GM18520 (cell line): ENCODE results near the gene TESK2.

Experiments
- ATAC-seq: cut with Tn5 transposase; IDR thresholded peaks from one replicate; pipeline ENCODE4 v1.9.1; 2021; ENCODE audit not compliant: unreplicated experiment

TESK2 gene

DNA sequence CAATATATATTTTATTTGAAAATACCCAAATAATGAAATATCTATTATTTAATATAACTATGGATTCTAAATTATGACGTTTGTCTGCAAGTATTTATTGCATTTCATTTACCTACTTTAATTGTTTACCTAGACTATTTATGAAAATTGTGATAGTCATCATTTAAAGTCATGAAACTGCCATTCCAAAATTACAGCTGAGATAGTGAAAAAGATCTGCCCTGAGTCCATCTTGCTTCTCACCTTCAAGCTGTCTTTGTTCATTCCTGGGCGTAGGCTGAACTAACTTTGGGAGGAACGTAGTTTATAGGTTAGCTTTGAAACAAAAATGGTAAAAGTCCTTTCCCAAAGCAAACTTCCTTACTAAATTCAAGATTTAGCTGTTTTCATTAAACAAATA, 176.7 kb downstream of the TESK2 start:
- ATAC-seq = no peak

DNA sequence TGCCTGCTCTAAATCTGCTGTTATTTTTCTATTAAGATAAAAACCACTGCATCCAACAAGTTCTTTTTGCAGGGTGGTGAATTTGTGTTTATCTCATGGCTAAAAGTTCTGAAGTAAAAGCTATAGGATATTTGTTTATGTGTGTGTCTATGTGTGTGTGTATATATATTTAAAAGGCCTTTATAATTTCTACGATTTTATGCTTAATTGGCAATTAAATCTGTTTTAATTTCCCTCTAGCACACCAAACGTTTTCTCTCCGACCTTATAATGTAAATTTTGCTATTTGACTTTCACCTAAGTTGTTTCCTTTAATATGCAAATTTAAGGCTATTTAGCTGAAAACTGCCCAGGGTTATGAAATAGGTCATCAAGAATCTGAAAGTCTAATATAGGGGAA, 184.1 kb downstream of the TESK2 start:
- ATAC-seq = no peak

DNA sequence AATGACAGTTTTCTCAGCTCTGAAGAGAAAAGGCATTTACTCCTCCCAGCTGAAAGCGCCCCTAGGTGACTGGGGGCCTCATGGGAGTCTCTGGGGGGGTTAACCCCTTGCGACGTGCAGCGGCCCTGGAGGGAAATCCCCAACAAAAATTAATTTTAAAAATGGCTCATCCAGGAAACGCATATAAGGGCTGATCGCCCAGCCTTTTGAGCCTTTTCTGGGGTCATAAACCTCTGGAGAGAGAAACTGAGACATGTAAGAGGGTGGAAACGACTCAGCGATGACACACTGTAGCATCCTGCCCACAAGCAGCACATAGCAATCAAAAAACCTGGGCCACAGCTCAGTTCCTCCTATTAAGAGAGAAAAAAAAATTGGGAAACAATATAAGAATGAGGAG, 184.6 kb downstream of the TESK2 start:
- ATAC-seq = no peak

DNA sequence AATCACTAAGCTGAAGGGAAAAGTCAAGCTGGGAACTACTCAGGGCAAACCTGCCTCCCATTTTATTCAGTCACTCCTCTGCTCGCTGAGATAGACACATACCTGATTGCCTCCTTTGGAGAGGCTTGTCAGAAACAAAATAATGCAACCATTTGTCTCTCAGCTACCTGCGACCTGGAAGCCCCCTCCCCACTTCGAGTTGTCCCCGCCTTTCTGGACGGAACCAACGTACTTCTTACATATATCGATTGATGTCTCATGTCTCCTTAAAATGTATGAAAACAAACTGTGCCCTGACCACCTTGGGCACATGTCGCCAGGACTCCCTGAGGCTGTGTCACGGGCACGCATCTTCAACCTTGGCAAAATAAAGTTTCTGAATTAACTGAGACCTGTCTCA, 185.7 kb downstream of the TESK2 start:
- ATAC-seq = no peak

DNA sequence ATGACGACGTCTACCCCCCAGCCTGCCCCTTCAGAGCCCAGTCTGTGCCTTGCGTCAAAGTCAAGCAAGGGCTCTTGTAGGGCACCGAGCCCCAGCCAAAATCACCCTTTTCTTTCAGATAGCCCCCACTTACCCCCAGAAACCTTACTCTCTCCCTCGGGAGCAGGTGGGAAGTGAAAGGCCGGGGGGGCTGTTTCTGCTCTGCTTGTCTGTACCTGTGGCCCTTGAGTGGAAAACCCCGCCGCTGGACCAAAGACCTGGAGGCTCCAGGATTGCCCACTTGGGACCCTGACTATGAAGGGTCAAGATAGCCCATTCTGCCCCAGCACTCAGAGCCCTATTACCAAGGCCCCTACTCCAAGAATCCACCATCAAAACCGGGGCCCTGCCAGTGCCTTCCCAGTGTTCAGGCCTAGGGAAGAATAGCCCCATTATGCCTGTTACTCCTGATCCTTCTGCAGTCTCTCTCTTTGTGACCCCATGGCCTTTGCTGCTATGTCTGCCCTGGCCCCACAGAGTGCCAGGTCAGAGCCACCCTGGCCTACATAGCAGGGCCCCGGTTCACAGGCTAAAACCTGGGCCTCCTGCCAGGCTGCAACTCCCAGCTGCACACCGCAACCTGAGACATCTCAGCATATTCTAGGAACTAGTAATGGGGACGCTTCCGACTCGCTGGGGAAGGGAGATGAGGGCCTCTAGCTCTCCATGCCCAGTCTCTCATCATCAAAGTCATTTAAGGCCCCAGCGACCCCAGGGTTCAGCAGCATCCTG, 186.5 kb downstream of the TESK2 start:
- ATAC-seq = no peak

DNA sequence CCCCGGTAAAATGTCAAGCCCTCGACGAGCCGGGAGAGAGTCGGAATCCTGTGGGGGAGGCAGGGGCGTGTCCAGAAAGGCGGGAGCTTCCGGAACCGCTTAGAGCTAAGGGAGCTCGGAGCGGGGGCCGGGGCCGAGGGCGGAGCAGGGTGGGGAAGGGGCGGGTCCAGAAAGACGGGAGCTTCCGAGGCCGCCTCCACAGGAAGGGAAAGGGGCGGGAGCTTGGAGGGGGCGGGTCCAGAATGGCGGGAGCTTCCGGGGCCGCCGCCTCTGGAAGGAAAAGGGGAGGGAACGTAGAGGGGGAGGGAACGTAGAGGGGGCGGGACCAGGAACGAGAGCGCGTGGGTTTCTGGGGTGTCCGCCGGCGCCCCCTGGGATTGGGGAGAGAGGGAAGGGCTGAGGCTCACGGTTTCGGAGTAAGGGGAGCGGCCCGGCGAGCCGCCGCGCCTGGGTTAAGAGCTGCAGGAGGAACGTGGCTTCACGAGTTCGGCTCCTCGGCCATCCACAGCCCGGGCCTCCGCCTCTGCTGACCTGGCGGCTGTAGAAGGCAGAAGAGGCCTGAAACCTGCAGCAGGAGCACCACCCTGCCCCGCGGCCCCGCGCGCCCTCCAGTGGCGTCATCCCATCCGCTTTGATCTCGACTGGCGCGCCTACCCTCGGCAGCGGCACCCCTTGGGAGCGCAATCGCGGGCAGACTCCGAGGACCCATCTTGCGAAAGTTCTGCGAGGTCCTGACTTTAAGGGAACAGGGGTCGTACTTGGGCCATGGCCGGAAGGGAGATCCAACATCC, 187.2 kb downstream of the TESK2 start:
- ATAC-seq = peak; percentile 52

DNA sequence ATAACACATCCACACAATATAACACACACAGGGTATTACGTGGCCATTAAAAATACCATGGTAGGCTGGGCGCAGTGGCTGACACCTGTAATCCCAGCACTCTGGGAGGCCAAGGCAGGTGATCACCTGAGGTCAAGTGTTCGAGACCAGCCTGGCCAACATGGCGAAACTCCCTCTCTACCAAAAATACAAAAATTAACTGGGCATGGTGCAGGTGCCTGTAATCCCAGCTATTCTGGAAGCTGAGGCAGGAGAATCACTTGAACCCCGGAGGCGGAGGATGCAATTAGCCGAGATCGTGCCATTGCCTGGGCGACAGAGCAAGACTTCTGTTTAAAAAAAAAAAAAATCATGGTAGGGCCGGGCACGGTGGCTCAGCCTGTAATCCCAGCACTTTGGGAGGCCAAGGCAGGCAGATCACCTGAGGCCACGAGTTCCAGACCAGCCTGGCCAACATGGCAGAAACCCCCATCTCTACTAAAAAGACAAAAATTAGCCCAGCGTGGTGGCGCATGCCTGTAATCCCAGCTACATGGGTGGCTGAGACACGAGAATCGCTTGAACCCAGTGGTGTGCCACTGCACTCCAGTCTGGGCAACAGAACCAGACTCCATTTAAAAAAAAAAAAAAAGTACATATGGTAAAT, 188.3 kb downstream of the TESK2 start:
- ATAC-seq = no peak

DNA sequence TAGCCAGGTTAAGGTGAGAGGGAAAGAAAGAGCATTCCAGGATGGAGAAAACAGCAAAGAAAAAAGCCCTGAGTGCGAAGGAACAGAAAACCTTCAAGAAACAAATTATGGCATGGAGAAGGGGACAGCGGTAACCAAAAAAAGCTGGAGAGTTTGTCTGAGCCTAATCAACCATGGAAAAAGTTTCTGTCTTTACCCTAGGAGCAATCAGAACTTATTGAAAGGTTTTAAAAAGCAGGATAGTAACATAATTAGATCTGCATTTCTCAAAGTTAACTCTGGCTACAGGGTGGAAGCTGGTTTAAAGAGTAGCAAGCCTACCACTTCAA, 190.3 kb downstream of the TESK2 start:
- no peak for ATAC-seq

DNA sequence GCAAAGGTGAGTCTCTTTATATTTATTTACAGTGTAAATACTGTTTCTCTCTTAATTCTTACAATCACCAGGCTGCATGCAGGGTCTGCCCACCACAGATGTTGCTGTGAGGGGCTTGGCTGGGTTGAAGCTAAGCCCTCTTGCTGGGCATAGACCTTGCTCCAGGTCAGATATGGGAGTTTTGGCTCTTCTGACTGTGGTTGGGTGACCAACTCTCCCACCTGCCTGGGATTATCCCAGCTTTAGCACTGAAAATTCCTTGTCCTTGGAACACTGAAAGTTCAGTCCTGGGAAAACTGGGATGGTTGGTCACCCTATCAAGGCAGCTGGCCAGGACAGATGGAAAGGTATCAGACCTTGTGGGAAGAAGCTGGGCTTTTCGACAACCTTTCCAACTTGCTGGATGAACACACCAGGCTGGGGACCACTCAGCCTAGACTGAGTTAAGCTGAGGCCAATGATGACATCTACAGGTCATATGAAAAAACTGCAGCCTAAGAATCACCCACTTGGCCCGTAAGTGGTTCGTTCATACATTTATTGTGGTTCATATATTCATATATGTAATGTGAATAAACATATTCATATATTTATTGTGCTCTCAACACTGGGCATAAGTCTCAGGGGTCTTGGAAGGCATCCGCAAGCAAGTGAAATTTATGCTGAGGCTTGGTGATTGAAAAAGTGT, 190.8 kb downstream of the TESK2 start:
- ATAC-seq = no peak

DNA sequence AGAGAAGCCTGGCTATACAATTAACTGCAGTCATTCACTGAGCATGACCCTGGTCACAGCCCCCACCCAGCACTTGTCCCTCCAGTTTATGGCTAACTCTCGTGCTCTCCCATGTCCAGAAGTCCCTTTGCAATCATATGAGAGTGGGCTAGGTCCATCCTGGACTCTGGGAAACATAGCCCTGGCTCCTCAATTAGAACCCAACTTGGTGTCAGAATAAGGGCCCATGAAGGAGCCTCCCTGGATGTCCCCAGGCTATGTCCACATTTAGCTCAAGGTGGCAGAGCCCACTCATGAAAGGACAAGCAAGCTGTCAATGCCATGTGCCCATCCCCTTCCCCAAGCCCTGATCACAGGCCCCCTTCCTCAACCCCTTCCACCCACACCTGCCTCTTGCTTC, 191.7 kb downstream of the TESK2 start:
- no peak for ATAC-seq

DNA sequence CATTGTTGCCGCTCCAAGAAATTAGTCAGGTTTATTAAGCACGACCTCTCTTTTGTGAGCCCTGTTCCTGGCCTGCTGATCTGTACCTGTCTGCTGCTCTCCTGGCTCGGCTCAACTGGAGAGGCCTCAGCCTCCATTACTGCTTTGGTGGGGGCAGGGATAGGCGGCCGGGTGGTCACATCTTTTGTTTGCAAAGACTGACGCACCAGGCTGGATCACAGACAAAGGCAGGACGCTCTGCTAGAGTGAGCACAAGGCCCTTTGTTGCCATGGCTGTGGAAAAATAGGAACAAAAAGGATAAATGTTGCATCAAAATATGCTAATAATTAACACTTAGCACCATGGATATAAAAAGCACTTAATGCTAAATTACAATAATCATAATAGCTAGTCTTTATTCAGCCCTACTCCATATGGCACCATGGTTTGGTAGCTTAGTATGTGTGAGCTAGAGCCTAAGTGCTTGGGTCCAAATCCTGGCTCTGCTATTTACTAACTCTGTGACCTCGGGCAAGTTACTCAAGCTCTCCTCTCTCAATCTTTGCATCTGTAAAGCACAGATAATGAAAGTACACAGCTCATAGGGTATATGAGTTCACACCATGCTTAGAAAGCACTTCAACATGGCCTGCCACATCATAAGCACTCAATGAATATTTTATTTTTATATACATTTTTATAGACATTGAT, 193.2 kb downstream of the TESK2 start:
- no peak for ATAC-seq
